GM12878 (cell line): Measurements from ENCODE around the gene ZMIZ1. TPM values are rescaled to one million over a fixed set of nuclear protein-coding genes. Genes with fewer than 3 reads are reported as not detected.
A peak's percentile ranks its signal among the peaks of the same experiment; 100 is the strongest.

Source experiments
- ATAC-seq: fragments of 200-7000 bp; cut with Tn5 transposase; 3 replicates; pipeline ENCODE4 v1.9.1; 2020; ENCODE audit warnings: mild to moderate bottlenecking, moderate library complexity
- BruUV-seq: library from RNA; stranded (reverse); fragments of 400-500 nt; replicated peaks from 2 replicates; lab custom pipeline; 2021; lab: Mats Ljungman, UMichigan
- CTCF ChIA-PET: fragments of 300-600 bp; sonication (Branson Sonifier 250); formaldehyde crosslinking; extraction: SDS; loops from one replicate; lab custom pipeline; 2021; ENCODE audit warnings: inconsistent platforms; lab: Yijun Ruan, JAX
- POLR2A ChIA-PET: fragments of 350-600 bp; formaldehyde crosslinking; extraction: SDS; loops from one replicate; lab custom pipeline; 2021; ENCODE audit warnings: inconsistent platforms; lab: Charles Lee
- RAD21 ChIA-PET: fragments of 300-600 bp; sonication (Branson Sonifier 250); formaldehyde crosslinking; loops from one replicate; lab custom pipeline; 2023; ENCODE audit warnings: antibody characterized with exemption; ENCODE audit not compliant: unreplicated experiment; lab: Charles Lee
- SMC1A ChIA-PET: fragments of 300-600 bp; sonication (Branson Sonifier 250); formaldehyde crosslinking; loops from one replicate; lab custom pipeline; 2023; ENCODE audit not compliant: unreplicated experiment, uncharacterized antibody; lab: Charles Lee
- DNase-seq: peaks from one replicate; pipeline ENCODE4 v3.0.0-alpha.2; 2011; ENCODE audit warnings: low read depth, low spot score
- FAIRE-seq: peaks from 3 replicates; lab custom pipeline; 2011; peaks lifted over from hg19 to GRCh38; lab: Jason Lieb, UNC
- H2AFZ ChIP-seq: 2 replicates; pipeline ENCODE4 v1.6.0; 2011; ENCODE audit warnings: low read depth, low read length, control low read depth; ENCODE audit not compliant: control insufficient read depth
- H3K27ac ChIP-seq: 2 replicates; pipeline ENCODE4 v1.5.1; 2011; ENCODE audit warnings: control low read depth; ENCODE audit not compliant: control insufficient read depth, insufficient read depth
- H3K27me3 ChIP-seq, 2 experiments: replicated peaks in 1 of 2; 2 replicates each; pipeline versions ENCODE4 v1.6.0 to v1.6.1; 2011; ENCODE audit warnings: low read length in 1 of 2; ENCODE audit not compliant: control insufficient read depth in 2 of 2, insufficient read depth in 2 of 2
- H3K36me3 ChIP-seq, 2 experiments: 2 replicates each; pipeline ENCODE4 v1.5.1; 2011; ENCODE audit warnings: low read length in 1 of 2; ENCODE audit not compliant: control insufficient read depth in 2 of 2, insufficient read depth in 2 of 2
- H3K4me1 ChIP-seq: 2 replicates; pipeline ENCODE4 v1.6.1; 2011; ENCODE audit warnings: mild to moderate bottlenecking, low read length, moderate library complexity, mixed read lengths; ENCODE audit not compliant: control insufficient read depth, insufficient read depth
- H3K4me2 ChIP-seq: 2 replicates; pipeline ENCODE4 v1.6.0; 2011; ENCODE audit warnings: control low read depth; ENCODE audit not compliant: control insufficient read depth, insufficient read depth
- H3K4me3 ChIP-seq: fragments of 200-600 bp; sonication (generic); 2 replicates; pipeline ENCODE4 v1.5.1; 2016
- H3K79me2 ChIP-seq: 2 replicates; pipeline ENCODE4 v1.6.0; 2011; ENCODE audit warnings: low read length; ENCODE audit not compliant: control insufficient read depth, insufficient read depth
- H3K9ac ChIP-seq: 2 replicates; pipeline ENCODE4 v1.8.0; 2011; ENCODE audit warnings: low read length, control low read depth, mixed read lengths; ENCODE audit not compliant: control insufficient read depth, insufficient read depth
- H3K9me3 ChIP-seq: replicated peaks from 3 replicates; pipeline ENCODE4 v1.5.1; 2011; ENCODE audit warnings: mild to moderate bottlenecking, low read length; ENCODE audit not compliant: control insufficient read depth, insufficient read depth
- H4K20me1 ChIP-seq: 2 replicates; pipeline ENCODE4 v1.6.0; 2011; ENCODE audit not compliant: control insufficient read depth, insufficient read depth
- ATF2 ChIP-seq: IDR thresholded peaks from 2 replicates; pipeline ENCODE4 v1.6.1; 2012; ENCODE audit warnings: low read length, inconsistent platforms
- ATF7 ChIP-seq: fragments of 450-650 bp; IDR thresholded peaks from 2 replicates; pipeline ENCODE4 v1.6.1; 2016; ENCODE audit warnings: low read depth, mild to moderate bottlenecking
- BACH1 ChIP-seq: fragments of 450-650 bp; IDR thresholded peaks from 2 replicates; pipeline ENCODE4 v1.6.1; 2017; ENCODE audit warnings: mild to moderate bottlenecking, borderline replicate concordance
- EGR1 ChIP-seq, 2 experiments: IDR thresholded peaks; 1 replicate in 1 of 2; 2 replicates in 1 of 2; pipeline ENCODE4 v1.6.1; 2011 to 2012; ENCODE audit warnings: low read depth in 2 of 2, low read length in 2 of 2, borderline replicate concordance in 1 of 2, mild to moderate bottlenecking in 1 of 2, moderate library complexity in 1 of 2
- MEF2B ChIP-seq: fragments of 450-650 bp; IDR thresholded peaks from 2 replicates; pipeline ENCODE4 v1.6.1; 2018; ENCODE audit warnings: mild to moderate bottlenecking, moderate library complexity; ENCODE audit not compliant: partially characterized antibody, poor library complexity, severe bottlenecking
- MYC ChIP-seq: IDR thresholded peaks from 2 replicates; pipeline ENCODE4 v1.6.1; 2011; ENCODE audit warnings: mild to moderate bottlenecking, low read length, moderate library complexity, inconsistent platforms; ENCODE audit not compliant: insufficient read depth, insufficient replicate concordance, insufficient read length, severe bottlenecking
- RELA ChIP-seq: fragments of 450-650 bp; IDR thresholded peaks from 2 replicates; pipeline ENCODE4 v1.8.0; 2014; ENCODE audit warnings: borderline replicate concordance; ENCODE audit not compliant: partially characterized antibody
- REST ChIP-seq: IDR thresholded peaks from 2 replicates; pipeline ENCODE4 v1.6.1; 2012; ENCODE audit warnings: mild to moderate bottlenecking, low read depth, low read length
- SUPT20H ChIP-seq: IDR thresholded peaks from 2 replicates; pipeline ENCODE4 v1.6.1; 2011; ENCODE audit warnings: low read depth, mild to moderate bottlenecking, low read length, moderate library complexity, borderline replicate concordance; ENCODE audit not compliant: control insufficient read depth
- WGBS: methylation state at CpG from one replicate; pipeline ENCODE4 v1.1.6; 2016; ENCODE audit warnings: low lambda C conversion rate; ENCODE audit not compliant: insufficient replicate concordance, insufficient coverage; ENCODE audit errors: missing lambda C conversion rate; 5-methylcytosine and 5-hydroxymethylcytosine counted together
- in situ Hi-C: fragments of 300-500 bp; cut with MboI; formaldehyde crosslinking; loops from 9 replicates; pipeline ENCODE4 v1.14.3; 2018; ENCODE audit warnings: mixed read lengths
- intact Hi-C: fragments of 100-400 bp; cut with micrococcal nuclease; formaldehyde crosslinking; loops from one replicate; pipeline ENCODE4 v1.14.2; 2022; ENCODE audit not compliant: unreplicated experiment
- polyA plus RNA-seq, 11 experiments: library from polyadenylated mRNA; depleted of rRNA in 4 of 11; unstranded in 6 of 11; stranded (reverse) in 5 of 11; fragments of >200 nt; fragmentation: Nextera tagmentation in 4 of 11; fragmentation: Illumina TruSeq in 1 of 11; extraction: Ambion mirVana in 4 of 11; extraction: Trizol in 1 of 11; gene quantifications; 1 replicate in 1 of 11; 2 replicates in 10 of 11; pipeline versions ENCODE4 v1.2.1 to v1.2.3, GENCODE V29; 2011 to 2016; ENCODE audit warnings: inconsistent platforms in 2 of 11, missing spikeins in 2 of 11, low read depth in 1 of 11
- total RNA-seq, 4 experiments: library from RNA; depleted of rRNA in 3 of 4; stranded (reverse); fragments of >200 nt in 3 of 4; fragmentation: Illumina TruSeq in 1 of 4; extraction: Trizol in 1 of 4; gene quantifications; 2 replicates each; pipeline versions ENCODE4 v1.2.1 to v1.2.3, GENCODE V29; 2013 to 2021

ZMIZ1 gene
- total and polyA plus RNA-seq, 10 of the 15 experiments (the other 5 are each of a cell fraction or from before 2014, with no cell fraction given), result 3.1 to 82.3 (median 14.9) TPM

GRCh38 chr10:79082035-79082373, 13.2 kb downstream of the ZMIZ1 start (continued):
- no peak for TF ChIP-seq MEF2B
- TF ChIP-seq EGR1 (IDR thresholded peaks at IDR 0.05; ENCODE audit: borderline replicate concordance in 1 of 2, low read depth in 2 of 2, low read length in 2 of 2), result no peak
- no peak for TF ChIP-seq MYC

GRCh38 chr10:79082631-79083596, 14.1 kb downstream of the ZMIZ1 start:
- no peak for ATAC-seq
- Histone ChIP-seq H3K4me3 (no peak overlapping the region), H4K20me1 (no peaks in the 10 kb centered on the region), H2AFZ (no peak overlapping the region), H3K27me3 (no peaks in the 10 kb centered on the region; a peak in 1 of 4 replicates), H3K36me3 (no peaks in the 10 kb centered on the region), H3K9me3 (no peaks in the 10 kb centered on the region), H3K4me2 (no peak overlapping the region), H3K79me2 (no peaks in the 10 kb centered on the region), H3K9ac (no peak overlapping the region), H3K4me1 (peaks cover 22% of the 10 kb centered on the region)
- no peak for DNase-seq
- ChIA-PET SMC1A (no interaction called here), RAD21 (no interaction called here), POLR2A (no interaction called here)
- no peak for FAIRE-seq
- no TSS peak for BruUV-seq
- in situ Hi-C loops (no loop called here), intact Hi-C loops (no loop called here)
- 35% methylated on average over 8 of the region's 8 CpGs for WGBS
- TF ChIP-seq ATF7, result 0 out of 2 replicates have a peak, but pooled peaks have one; percentile 30
- no peak for TF ChIP-seq BACH1
- no peak for TF ChIP-seq ATF2
- no peak for TF ChIP-seq SUPT20H
- TF ChIP-seq RELA, result no peak
- no peak for TF ChIP-seq REST
- TF ChIP-seq, all 136 proteins: peak for 1
- CTCF ChIA-PET, result no interaction called here
- no peak overlapping the region for H3K27ac ChIP-seq
